Measurements from ENCODE around the gene C1orf53. TPM values are rescaled to one million over a fixed set of nuclear protein-coding genes. Genes with fewer than 3 reads are reported as not detected.
"Not testable (repeated sequence)": the region's sequence is repeated elsewhere in the genome, so short reads cannot be mapped to it uniquely, and the experiment has no call there.

C1orf53 gene
- total RNA-seq, 2 donors from 2014 or later, result 1.7 to 3.5 TPM

DNA sequence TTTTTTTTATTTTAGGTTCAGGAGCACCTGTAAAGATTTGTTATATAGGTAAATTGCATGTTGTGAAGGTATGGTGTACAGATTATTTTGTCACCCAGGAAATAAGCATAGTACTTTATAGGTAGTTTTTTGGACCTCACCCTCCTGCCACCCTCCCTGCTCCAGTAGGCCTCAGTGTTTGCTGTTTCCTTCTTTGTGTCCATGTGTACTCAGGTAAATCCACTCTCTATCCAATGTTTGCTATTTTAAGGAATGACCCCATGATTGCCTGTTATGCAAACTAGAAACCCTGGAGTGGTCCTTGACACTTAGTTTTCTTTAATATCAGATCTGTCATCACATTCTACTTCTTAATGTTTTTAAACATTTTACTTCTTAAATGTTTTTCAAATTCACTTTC, 48.7 kb downstream of the C1orf53 start:
- peaks cover 5% of the 10 kb centered on the region for H3K4me1 ChIP-seq (ENCODE audit: control insufficient read depth, insufficient read depth, low read length)
- H3K4me3 Mint-ChIP-seq, result no peak overlapping the region
- H3K4me3 ChIP-seq (ENCODE audit: low read length), result no peak overlapping the region
- H3K27ac Mint-ChIP-seq, result no peak overlapping the region
- no peaks in the 10 kb centered on the region for H3K9me3 ChIP-seq (ENCODE audit: control insufficient read depth, low read length)
- no peaks in the 10 kb centered on the region for H3K9me3 Mint-ChIP-seq
- no peak overlapping the region for H3K9ac ChIP-seq (ENCODE audit: extremely low read depth, low read length, poor library complexity, severe bottlenecking)
- no peaks in the 10 kb centered on the region for H3K27me3 Mint-ChIP-seq (ENCODE audit: insufficient read depth)
- DNase-seq, result no peak
- TF ChIP-seq, protein P1, sequence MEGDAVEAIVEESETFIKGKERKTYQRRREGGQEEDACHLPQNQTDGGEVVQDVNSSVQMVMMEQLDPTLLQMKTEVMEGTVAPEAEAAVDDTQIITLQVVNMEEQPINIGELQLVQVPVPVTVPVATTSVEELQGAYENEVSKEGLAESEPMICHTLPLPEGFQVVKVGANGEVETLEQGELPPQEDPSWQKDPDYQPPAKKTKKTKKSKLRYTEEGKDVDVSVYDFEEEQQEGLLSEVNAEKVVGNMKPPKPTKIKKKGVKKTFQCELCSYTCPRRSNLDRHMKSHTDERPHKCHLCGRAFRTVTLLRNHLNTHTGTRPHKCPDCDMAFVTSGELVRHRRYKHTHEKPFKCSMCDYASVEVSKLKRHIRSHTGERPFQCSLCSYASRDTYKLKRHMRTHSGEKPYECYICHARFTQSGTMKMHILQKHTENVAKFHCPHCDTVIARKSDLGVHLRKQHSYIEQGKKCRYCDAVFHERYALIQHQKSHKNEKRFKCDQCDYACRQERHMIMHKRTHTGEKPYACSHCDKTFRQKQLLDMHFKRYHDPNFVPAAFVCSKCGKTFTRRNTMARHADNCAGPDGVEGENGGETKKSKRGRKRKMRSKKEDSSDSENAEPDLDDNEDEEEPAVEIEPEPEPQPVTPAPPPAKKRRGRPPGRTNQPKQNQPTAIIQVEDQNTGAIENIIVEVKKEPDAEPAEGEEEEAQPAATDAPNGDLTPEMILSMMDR (conservative IDR thresholded peaks at IDR 0.05), result no peak
- no peak overlapping the region for H3K27ac ChIP-seq (ENCODE audit: low read depth, low read length)
- no peaks in the 10 kb centered on the region for H3K27me3 ChIP-seq (ENCODE audit: control insufficient read depth, insufficient read depth, low read length, poor library complexity, severe bottlenecking)
- no peaks in the 10 kb centered on the region for H3K36me3 ChIP-seq (ENCODE audit: control insufficient read depth, insufficient read depth, low read length)
- peaks cover 12% of the 10 kb centered on the region for H3K4me1 Mint-ChIP-seq
- H3K36me3 Mint-ChIP-seq (ENCODE audit: low read depth), result no peaks in the 10 kb centered on the region

- no peak overlapping the region for H3K4me3 ChIP-seq (ENCODE audit: low read length)
- TF ChIP-seq, protein P1 (conservative IDR thresholded peaks at IDR 0.05), result no peak
- Mint-ChIP-seq H3K4me1 (peaks cover 12% of the 10 kb centered on the region), H3K4me3 (no peak overlapping the region), H3K36me3 (ENCODE audit: low read depth) (no peaks in the 10 kb centered on the region), H3K9me3 (no peaks in the 10 kb centered on the region), H3K27ac (no peak overlapping the region), H3K27me3 (ENCODE audit: insufficient read depth) (no peaks in the 10 kb centered on the region)
- 92 to 95% methylated on average over 3 to 5 of the region's 5 CpGs for WGBS, 2 experiments (ENCODE audit: insufficient coverage in 1 of 2, insufficient read length in 1 of 2)
- H3K9me3 ChIP-seq (ENCODE audit: control insufficient read depth, low read length), result no peaks in the 10 kb centered on the region
- H3K4me1 ChIP-seq (ENCODE audit: control insufficient read depth, insufficient read depth, low read length), result peaks cover 5% of the 10 kb centered on the region
- no peaks in the 10 kb centered on the region for H3K27me3 ChIP-seq (ENCODE audit: control insufficient read depth, insufficient read depth, low read length, poor library complexity, severe bottlenecking)
- H3K9ac ChIP-seq (ENCODE audit: extremely low read depth, low read length, poor library complexity, severe bottlenecking), result no peak overlapping the region
- no peaks in the 10 kb centered on the region for H3K36me3 ChIP-seq (ENCODE audit: control insufficient read depth, insufficient read depth, low read length)
- no peak overlapping the region for H3K27ac ChIP-seq (ENCODE audit: low read depth, low read length)
- no peak for DNase-seq
Observed at GRCh38 chr1:197951617-197952175, 49.3 kb downstream of the C1orf53 start.

- not testable (repeated sequence) for DNase-seq; H3K36me3 ChIP-seq (ENCODE audit: control insufficient read depth, insufficient read depth, low read length); H3K27me3 Mint-ChIP-seq (ENCODE audit: insufficient read depth); H3K27ac Mint-ChIP-seq; H3K27ac ChIP-seq (ENCODE audit: low read depth, low read length); H3K9ac ChIP-seq (ENCODE audit: extremely low read depth, low read length, poor library complexity, severe bottlenecking); H3K4me3 Mint-ChIP-seq; H3K9me3 Mint-ChIP-seq; H3K4me1 ChIP-seq (ENCODE audit: control insufficient read depth, insufficient read depth, low read length); H3K9me3 ChIP-seq (ENCODE audit: control insufficient read depth, low read length); H3K36me3 Mint-ChIP-seq (ENCODE audit: low read depth); H3K27me3 ChIP-seq (ENCODE audit: control insufficient read depth, insufficient read depth, low read length, poor library complexity, severe bottlenecking)
- H3K4me1 Mint-ChIP-seq, result peaks cover 14% of the 10 kb centered on the region
- peak overlapping the region; percentile 43 for H3K4me3 ChIP-seq (ENCODE audit: low read length)
- 83 to 87% methylated on average over 5 to 6 of the region's 6 CpGs for WGBS, 2 experiments (ENCODE audit: insufficient coverage in 1 of 2, insufficient read length in 1 of 2)
Observed at GRCh38 chr1:197953472-197953871, 51.0 kb downstream of the C1orf53 start.

Measured in endodermal cell (in vitro differentiated cells).